HG03196 (cell line): ENCODE results near the gene FBXL17.

Experiments
- ATAC-seq: cut with Tn5 transposase; IDR thresholded peaks from one replicate; pipeline ENCODE4 v1.9.1; 2021; ENCODE audit not compliant: unreplicated experiment

Gene FBXL17

GRCh38 chr5:108101821-108102220 is 280.1 kb downstream of the FBXL17 start:
- no peak for ATAC-seq

DNA sequence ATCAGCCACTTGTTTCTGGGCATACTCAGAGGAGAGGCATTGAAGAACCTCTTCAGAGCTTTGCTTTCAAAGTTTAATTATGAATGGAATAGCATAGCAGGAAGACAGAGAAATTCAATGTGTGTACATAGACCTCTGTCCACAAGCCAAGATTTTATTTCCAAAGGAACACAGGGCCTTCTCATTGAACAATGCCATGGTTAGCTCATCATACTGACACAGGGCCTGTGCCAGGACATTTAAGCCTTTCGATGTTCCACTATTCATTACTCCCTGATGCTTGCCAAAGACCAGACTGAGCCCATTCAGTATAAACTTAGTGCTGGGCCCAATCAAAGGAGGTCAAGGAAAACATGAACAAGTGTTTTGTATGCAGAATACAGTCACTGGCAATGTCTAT is 280.8 kb downstream of the FBXL17 start:
- no peak for ATAC-seq

- no peak for ATAC-seq
Observed at GRCh38 chr5:108094800-108095199, 287.1 kb downstream of the FBXL17 start.

- no peak for ATAC-seq
Observed at GRCh38 chr5:108093186-108093585, 288.7 kb downstream of the FBXL17 start.

- ATAC-seq: no peak
Observed at GRCh38 chr5:108090946-108091345, 291.0 kb downstream of the FBXL17 start.

DNA sequence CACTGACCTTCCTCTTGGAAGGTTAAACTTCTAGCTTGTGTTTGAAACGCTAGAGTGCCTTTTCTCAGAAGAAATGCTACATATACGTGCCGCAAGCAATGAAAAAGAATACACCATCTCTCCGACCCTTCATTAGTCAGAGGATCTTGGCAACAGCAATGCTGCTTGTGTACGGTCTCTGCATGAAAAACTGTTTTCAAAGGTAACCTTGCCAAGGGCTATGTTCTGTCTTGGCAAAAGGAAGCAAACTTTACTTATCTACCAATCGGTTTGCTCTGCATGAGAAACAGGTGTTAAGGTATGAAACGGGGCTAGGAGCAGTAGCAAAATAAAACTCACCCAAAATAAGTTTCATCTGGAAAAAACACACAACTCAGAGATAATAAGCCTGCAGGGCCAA is 297.8 kb downstream of the FBXL17 start:
- ATAC-seq: no peak

GRCh38 chr5:108083232-108083631 is 298.7 kb downstream of the FBXL17 start:
- no peak for ATAC-seq

DNA sequence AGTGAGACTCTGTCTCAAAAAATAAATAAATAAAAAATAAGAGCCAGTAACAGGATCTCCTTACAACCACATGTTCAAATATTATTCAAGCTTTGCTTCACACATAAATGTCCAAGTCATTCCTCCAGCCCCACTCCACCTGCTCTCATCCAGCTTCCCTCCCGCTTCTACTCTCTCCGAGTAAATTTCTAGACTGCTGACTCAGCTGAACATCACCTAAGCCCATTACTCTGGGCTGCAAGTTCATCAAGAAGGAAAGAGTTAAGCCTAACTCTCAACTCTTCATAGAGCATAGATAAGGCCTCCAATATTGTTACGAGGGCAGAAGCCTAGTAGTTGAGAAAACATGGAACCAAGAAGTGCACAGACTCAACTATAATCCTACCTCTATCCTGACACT is 300.2 kb downstream of the FBXL17 start:
- ATAC-seq: no peak

- ATAC-seq: no peak
Observed at GRCh38 chr5:108079753-108080152, 302.1 kb downstream of the FBXL17 start.

DNA sequence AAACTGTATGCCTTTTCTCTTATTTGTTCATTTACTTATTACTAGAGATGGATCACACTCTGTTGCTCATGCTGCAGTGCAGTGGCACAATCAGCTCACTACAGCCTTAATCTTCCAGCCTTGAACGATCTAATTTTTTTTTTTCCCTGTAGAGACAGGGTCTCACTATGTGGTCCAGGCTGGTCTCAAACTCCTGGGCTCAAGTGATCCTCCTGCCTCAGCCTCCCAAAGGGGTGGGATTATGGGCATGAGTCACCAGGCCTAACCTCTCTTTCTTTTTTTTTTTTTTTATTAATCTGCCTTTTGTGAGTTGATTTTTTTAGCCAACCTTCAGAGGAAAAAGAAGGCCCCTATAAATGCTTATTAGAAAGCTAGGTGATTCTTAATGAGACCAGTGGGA is 303.0 kb downstream of the FBXL17 start:
- ATAC-seq: no peak

- no peak for ATAC-seq
Observed at GRCh38 chr5:108078345-108078744, 303.6 kb downstream of the FBXL17 start.

DNA sequence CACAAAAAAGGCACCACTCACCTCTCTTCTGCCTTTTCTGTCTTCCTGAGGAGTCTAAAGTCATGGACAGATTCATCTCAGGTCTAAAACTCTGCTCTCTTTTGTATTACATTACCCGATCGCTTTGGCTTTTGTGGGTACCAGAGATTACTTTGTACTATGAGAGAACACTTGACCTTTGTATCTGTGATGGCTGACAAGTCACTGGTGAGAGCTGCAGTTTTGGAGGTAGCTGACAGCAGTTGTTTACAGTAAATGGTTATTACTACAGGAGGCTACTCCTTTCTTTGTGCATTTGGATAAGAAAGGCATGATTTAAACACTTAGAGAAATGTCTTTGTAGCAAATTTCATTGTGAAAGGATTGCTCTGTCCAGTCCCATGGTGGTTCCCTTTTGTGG is 307.3 kb downstream of the FBXL17 start:
- ATAC-seq: no peak

GRCh38 chr5:108064302-108064701 is 317.6 kb downstream of the FBXL17 start:
- ATAC-seq: no peak

- ATAC-seq: no peak
Observed at GRCh38 chr5:108061941-108062340, 320.0 kb downstream of the FBXL17 start.

DNA sequence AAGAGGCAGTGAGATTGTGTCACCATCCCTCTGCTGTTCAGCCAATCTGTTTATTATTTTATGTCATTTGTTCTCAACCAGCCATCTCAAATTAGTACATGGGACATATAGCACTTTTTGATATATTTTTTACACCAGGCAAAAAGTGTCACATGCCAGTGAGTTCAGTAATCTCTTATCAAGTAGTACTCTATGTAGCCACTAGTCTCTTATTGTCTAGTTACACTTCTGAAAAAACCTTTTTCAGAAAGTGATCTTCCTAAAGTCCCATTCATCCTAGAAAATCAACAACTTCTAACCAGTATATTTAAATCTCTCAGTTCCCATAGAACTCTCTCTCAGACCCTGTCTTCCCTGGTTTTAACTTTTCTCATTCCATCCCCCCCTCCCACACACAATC is 321.6 kb downstream of the FBXL17 start:
- no peak for ATAC-seq

DNA sequence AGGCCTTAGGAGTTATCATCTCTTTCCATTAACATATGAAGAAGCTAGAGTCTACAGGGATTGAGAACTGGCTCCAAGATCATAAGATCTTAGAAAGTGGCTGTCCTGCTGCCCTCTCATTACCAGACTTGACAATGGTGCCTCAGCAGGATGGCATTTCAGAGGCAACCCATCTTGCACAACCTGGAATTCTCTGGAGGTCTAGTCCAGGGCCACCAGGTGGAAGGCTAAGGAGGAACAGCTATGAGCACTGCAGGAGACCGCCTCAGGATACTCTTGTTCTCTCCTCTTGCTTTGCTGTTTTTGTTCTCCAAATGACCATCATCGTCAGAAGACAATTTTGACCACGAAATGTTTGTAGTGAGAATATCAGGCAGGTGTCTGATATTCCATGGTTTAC is 322.6 kb downstream of the FBXL17 start:
- no peak for ATAC-seq

DNA sequence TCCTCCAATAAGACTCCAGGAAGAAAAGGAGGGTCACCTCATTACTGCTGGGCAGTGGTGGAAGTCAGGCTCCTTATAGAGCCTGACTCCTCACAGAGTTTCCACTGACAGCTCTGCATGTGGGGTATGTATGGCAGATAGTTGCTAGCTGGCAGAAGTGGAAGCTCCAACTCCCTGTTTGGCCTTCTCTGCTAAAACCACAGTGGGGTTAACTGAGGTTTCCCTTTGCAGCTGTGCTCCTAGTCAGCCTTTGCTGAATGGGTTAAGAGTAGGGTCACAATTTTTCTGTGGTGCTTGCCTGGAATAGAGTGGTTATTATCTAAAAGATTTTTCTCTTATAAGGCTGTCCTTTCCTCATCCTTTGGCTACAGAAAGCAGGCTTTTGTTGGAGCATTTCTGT is 327.5 kb downstream of the FBXL17 start:
- ATAC-seq: no peak

DNA sequence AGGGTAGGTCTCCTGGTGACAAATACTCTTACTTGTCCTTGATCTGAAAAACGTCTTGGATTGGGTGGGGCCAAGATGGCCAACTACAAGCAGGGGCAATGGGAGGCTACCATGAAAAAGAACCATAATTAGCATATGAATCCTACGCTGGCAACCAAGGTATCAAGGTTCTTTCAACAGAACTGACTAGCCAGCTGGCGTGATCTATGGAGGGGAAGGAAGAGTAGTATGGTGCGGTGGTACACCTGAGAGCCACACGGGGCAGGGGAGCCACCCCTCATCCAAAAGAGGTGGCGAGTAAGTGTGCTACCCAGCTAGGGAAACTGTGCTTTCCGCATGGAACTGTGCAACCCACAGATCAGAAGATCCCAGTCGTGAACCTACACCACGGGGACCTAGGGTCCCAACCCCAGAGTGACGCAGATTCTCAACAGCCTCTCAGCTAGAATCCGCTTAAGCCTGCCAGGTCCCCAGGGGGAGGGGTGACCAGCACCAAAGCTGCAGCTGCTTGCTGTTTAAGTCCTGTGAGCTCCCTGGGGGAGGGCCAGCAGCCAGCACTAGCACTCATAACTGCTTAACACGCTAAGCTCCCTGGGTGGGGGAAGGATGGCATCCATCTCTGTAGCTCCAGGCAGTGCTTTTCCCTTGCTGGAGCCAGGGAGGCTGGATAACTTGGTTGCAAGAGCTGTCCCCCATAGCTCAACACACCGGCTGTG is 334.8 kb downstream of the FBXL17 start:
- no peak for ATAC-seq

DNA sequence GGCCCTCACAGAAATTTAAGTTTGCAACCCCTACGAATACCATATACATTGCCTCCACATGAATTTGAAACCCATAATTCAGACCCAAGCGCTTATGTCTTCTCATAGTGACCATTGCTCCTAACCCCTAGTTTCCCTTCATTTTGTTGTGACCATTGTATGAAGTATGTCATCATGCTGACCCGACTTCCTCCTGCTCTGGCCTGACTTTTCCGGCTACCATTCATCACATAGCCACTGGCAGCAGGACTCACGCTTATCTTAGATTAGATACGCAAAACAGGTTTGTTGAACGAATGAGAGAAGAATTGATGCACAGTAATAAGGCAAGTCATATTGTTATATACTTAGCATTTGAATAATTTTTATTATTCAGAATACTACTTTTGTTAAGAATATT is 345.4 kb downstream of the FBXL17 start:
- no peak for ATAC-seq

DNA sequence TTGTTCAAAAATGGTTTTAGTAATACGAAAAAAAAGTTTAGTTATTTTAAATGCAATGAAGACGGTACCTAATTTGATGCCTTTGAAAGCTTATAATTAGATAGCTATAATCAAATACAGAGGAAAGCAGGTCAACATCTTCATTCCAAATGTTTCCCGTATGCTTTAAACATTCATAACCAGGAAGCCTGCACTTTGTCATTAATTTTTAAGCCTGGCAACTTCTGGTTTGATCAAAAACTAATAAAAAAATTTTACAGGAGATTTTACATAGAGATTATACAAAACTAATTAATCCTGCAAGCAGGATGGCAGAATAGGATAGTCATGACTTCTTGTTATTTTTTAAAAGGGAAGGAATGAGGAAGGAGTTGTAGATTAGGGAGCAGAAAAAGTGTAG is 353.0 kb downstream of the FBXL17 start:
- ATAC-seq: no peak

- ATAC-seq: no peak
Observed at GRCh38 chr5:108028412-108028811, 353.5 kb downstream of the FBXL17 start.

- ATAC-seq: no peak
Observed at GRCh38 chr5:108025957-108026356, 355.9 kb downstream of the FBXL17 start.

GRCh38 chr5:108024986-108025385 is 356.9 kb downstream of the FBXL17 start:
- ATAC-seq: no peak
